OCI-LY1 (cell line): ENCODE results near the gene PPM1N.
A peak's percentile ranks its signal among the peaks of the same experiment; 100 is the strongest.
"Not testable (repeated sequence)": the region's sequence is repeated elsewhere in the genome, so short reads cannot be mapped to it uniquely, and the experiment has no call there.

ENCODE experiments used
- H2AFZ ChIP-seq: fragments of 200-600 bp; sonication (generic), shearing (Covaris generic); 2 replicates; pipeline ENCODE4 v1.6.0; 2014; ENCODE audit warnings: antibody characterized with exemption, mild to moderate bottlenecking, low read length
- H3F3A ChIP-seq: fragments of 200-600 bp; sonication (generic), shearing (Covaris generic); 2 replicates; pipeline ENCODE4 v1.6.0; 2014; ENCODE audit warnings: mild to moderate bottlenecking, antibody characterized with exemption, low read length, moderate library complexity; ENCODE audit not compliant: insufficient read depth
- H3K27ac ChIP-seq: fragments of 200-600 bp; sonication (generic); 2 replicates; pipeline ENCODE4 v1.5.1; 2014; ENCODE audit warnings: low read length, mixed run types, mild to moderate bottlenecking, low read depth; ENCODE audit not compliant: poor library complexity, severe bottlenecking
- H3K27me3 ChIP-seq: fragments of 200-600 bp; sonication (generic); 2 replicates; pipeline ENCODE4 v1.6.0; 2014; ENCODE audit warnings: antibody characterized with exemption, mild to moderate bottlenecking, low read length, moderate library complexity; ENCODE audit not compliant: insufficient read depth
- H3K36me3 ChIP-seq: fragments of 200-600 bp; sonication (generic); 2 replicates; pipeline ENCODE4 v1.6.1; 2014; ENCODE audit warnings: mild to moderate bottlenecking, antibody characterized with exemption, low read length, moderate library complexity, mixed read lengths; ENCODE audit not compliant: insufficient read depth
- H3K4me1 ChIP-seq: fragments of 200-600 bp; sonication (generic); 2 replicates; pipeline ENCODE4 v1.5.1; 2014; ENCODE audit warnings: mild to moderate bottlenecking, low read length, moderate library complexity; ENCODE audit not compliant: insufficient read depth, severe bottlenecking
- H3K4me2 ChIP-seq: fragments of 200-600 bp; sonication (generic), shearing (Covaris generic); 2 replicates; pipeline ENCODE4 v1.6.1; 2014; ENCODE audit warnings: low read length
- H3K4me3 ChIP-seq: fragments of 200-600 bp; sonication (generic); 2 replicates; pipeline ENCODE4 v1.5.1; 2014; ENCODE audit warnings: low read length, low read depth, mild to moderate bottlenecking, mixed read lengths; ENCODE audit not compliant: poor library complexity, severe bottlenecking
- H3K79me2 ChIP-seq: fragments of 200-600 bp; shearing (Covaris generic); 2 replicates; pipeline ENCODE4 v1.6.1; 2016; ENCODE audit warnings: mixed run types, low read length, mixed read lengths; ENCODE audit not compliant: insufficient read depth
- H3K9ac ChIP-seq: fragments of 200-600 bp; sonication (generic), shearing (Covaris generic); 2 replicates; pipeline ENCODE4 v1.6.1; 2014; ENCODE audit warnings: mild to moderate bottlenecking, low read length, mixed read lengths
- H3K9me2 ChIP-seq: fragments of 200-600 bp; sonication (generic), shearing (Covaris generic); 2 replicates; pipeline ENCODE4 v1.6.1; 2014; ENCODE audit warnings: low read depth, mild to moderate bottlenecking, low read length, mixed read lengths
- H3K9me3 ChIP-seq: fragments of 200-600 bp; shearing (Covaris generic); 2 replicates; pipeline ENCODE4 v1.6.1; 2014; ENCODE audit warnings: low read length, mixed read lengths
- H4K20me1 ChIP-seq: fragments of 200-600 bp; sonication (generic), shearing (Covaris generic); 2 replicates; pipeline ENCODE4 v1.6.0; 2016; ENCODE audit warnings: mild to moderate bottlenecking, low read length; ENCODE audit not compliant: insufficient read depth
- EZH2 ChIP-seq: fragments of 200-600 bp; sonication (generic), shearing (Covaris generic); IDR thresholded peaks from 2 replicates; pipeline ENCODE4 v1.8.0; 2017; ENCODE audit warnings: borderline replicate concordance, mixed run types, mild to moderate bottlenecking, antibody characterized with exemption, low read length, moderate library complexity, mixed read lengths
- TF ChIP-seq, protein P1 (sequence below): fragments of 200-600 bp; sonication (generic), shearing (Covaris generic); IDR thresholded peaks from 2 replicates; pipeline ENCODE4 v1.5.1; 2017; ENCODE audit warnings: mild to moderate bottlenecking, antibody characterized with exemption, low read length, moderate library complexity, mixed read lengths

The PPM1N gene

GRCh38 chr19:45509692-45510015 is 11.4 kb downstream of the PPM1N start:
- peaks cover 58% of the 10 kb centered on the region for H3K4me1 ChIP-seq
- no peaks in the 10 kb centered on the region for H3K9me2 ChIP-seq
- H4K20me1 ChIP-seq, result no peaks in the 10 kb centered on the region
- TF ChIP-seq, protein P1, sequence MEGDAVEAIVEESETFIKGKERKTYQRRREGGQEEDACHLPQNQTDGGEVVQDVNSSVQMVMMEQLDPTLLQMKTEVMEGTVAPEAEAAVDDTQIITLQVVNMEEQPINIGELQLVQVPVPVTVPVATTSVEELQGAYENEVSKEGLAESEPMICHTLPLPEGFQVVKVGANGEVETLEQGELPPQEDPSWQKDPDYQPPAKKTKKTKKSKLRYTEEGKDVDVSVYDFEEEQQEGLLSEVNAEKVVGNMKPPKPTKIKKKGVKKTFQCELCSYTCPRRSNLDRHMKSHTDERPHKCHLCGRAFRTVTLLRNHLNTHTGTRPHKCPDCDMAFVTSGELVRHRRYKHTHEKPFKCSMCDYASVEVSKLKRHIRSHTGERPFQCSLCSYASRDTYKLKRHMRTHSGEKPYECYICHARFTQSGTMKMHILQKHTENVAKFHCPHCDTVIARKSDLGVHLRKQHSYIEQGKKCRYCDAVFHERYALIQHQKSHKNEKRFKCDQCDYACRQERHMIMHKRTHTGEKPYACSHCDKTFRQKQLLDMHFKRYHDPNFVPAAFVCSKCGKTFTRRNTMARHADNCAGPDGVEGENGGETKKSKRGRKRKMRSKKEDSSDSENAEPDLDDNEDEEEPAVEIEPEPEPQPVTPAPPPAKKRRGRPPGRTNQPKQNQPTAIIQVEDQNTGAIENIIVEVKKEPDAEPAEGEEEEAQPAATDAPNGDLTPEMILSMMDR, result no peak
- TF ChIP-seq EZH2, result no peak
- H3K4me2 ChIP-seq, result peak overlapping the region; percentile 83
- H3K36me3 ChIP-seq, result no peaks in the 10 kb centered on the region
- no peaks in the 10 kb centered on the region for H3F3A ChIP-seq
- no peaks in the 10 kb centered on the region for H3K27me3 ChIP-seq
- 0 out of 2 replicates have a peak, but pooled peaks cover 7% of the 10 kb centered on the region for H3K79me2 ChIP-seq
- H2AFZ ChIP-seq, result no peak overlapping the region
- H3K9me3 ChIP-seq, result no peaks in the 10 kb centered on the region
- peak overlapping the region; percentile 92 for H3K9ac ChIP-seq
- peak overlapping the region; percentile 94 for H3K4me3 ChIP-seq
- H3K27ac ChIP-seq, result peak overlapping the region; percentile 86

- H3K4me1 ChIP-seq, result peaks cover 65% of the 10 kb centered on the region
- H2AFZ ChIP-seq, H3K9me3 ChIP-seq, H3K27me3 ChIP-seq, H3K9me2 ChIP-seq, H3K36me3 ChIP-seq, H3K79me2 ChIP-seq, H3K9ac ChIP-seq, H3K4me3 ChIP-seq, H4K20me1 ChIP-seq, H3K4me2 ChIP-seq, H3F3A ChIP-seq: not testable (repeated sequence)
- H3K27ac ChIP-seq, result peak overlapping the region; percentile 86
These were observed 12.1 kb downstream of the PPM1N start for GRCh38 chr19:45510352-45510751.

DNA sequence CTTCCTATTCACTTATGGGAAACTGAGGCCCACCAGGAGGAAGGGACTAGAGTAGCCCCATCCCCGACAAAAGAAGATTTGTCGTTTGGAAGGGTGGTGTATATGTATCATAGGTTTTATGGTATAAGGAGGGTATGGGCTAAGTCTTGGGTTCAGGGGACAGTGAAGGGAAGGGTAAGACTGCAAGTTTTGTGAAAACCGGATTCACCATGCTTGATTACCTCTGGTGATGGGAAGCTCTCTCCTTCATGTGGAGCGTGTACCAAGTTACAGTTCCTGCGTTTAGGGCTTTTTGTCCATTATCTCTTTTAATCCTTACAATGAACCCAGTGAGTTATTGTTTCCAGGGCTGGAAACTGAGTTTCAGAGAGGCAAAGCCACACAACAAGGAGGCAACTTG is 12.8 kb downstream of the PPM1N start:
- no peak overlapping the region for H3K4me3 ChIP-seq

More for the DNA sequence above, 12.8 kb downstream of the PPM1N start:
- Histone ChIP-seq H2AFZ (no peak overlapping the region), H3K9me2 (no peaks in the 10 kb centered on the region), H3F3A (no peaks in the 10 kb centered on the region), H3K9me3 (no peaks in the 10 kb centered on the region), H3K4me1 (peaks cover 67% of the 10 kb centered on the region), H3K27ac (peak overlapping the region; percentile 86), H4K20me1 (no peaks in the 10 kb centered on the region), H3K36me3 (peaks cover 5% of the 10 kb centered on the region; the same call in 1 of the 2 replicates), H3K9ac (no peak overlapping the region), H3K79me2 (0 out of 2 replicates have a peak, but pooled peaks cover 7% of the 10 kb centered on the region), H3K4me2 (no peak overlapping the region), H3K27me3 (no peaks in the 10 kb centered on the region)
- no peak for TF ChIP-seq EZH2
- TF ChIP-seq, protein P1, result no peak
